Tibial nerve (tissue), 3 donors: ENCODE measurements around the gene KDM2A.

ENCODE experiments used
- CTCF ChIP-seq, 5 experiments: fragments of 200-600 bp in 3 of 5; fragments of 450-650 bp in 2 of 5; sonication (generic) in 3 of 5; IDR thresholded peaks; one replicate each; pipeline ENCODE4 v1.5.1; 2016 to 2019; ENCODE audit warnings: antibody characterized with exemption in 5 of 5, mild to moderate bottlenecking in 3 of 5, moderate library complexity in 2 of 5
- POLR2A ChIP-seq, 2 donors: fragments of 450-650 bp; IDR thresholded peaks; one replicate each; pipeline ENCODE4 v1.6.1; 2017; ENCODE audit warnings: antibody characterized with exemption in 2 of 2, mild to moderate bottlenecking in 2 of 2, moderate library complexity in 2 of 2

GRCh38 chr11:67255353-67255752 lies 136.3 kb downstream of the KDM2A start:
- TF ChIP-seq CTCF (IDR thresholded peaks at IDR 0.05) (no peak), POLR2A (IDR thresholded peaks at IDR 0.05) (no peak)
